MM.1S (cell line): Measurements from ENCODE around the gene CARD9.

Experiments
- DNase-seq: peaks from one replicate; pipeline ENCODE4 v3.0.0-alpha.2; 2015
- H2AFZ ChIP-seq: fragments of 300-600 bp; sonication (generic); 2 replicates; pipeline ENCODE4 v1.6.0; 2016; ENCODE audit warnings: antibody characterized with exemption, low read length
- H3F3A ChIP-seq: fragments of 300-600 bp; sonication (generic); 2 replicates; pipeline ENCODE4 v1.6.1; 2016; ENCODE audit warnings: mild to moderate bottlenecking, antibody characterized with exemption, low read length, moderate library complexity, mixed read lengths; ENCODE audit not compliant: insufficient read depth
- H3K27ac ChIP-seq: fragments of 300-600 bp; sonication (generic); 2 replicates; pipeline ENCODE4 v1.5.1; 2016; ENCODE audit warnings: mild to moderate bottlenecking, low read length
- H3K27me3 ChIP-seq: fragments of 300-600 bp; sonication (generic); replicated peaks from 2 replicates; pipeline ENCODE4 v1.6.0; 2016; ENCODE audit warnings: low read length; ENCODE audit not compliant: insufficient read depth
- H3K36me3 ChIP-seq: fragments of 300-600 bp; sonication (generic); replicated peaks from 2 replicates; pipeline ENCODE4 v1.6.1; 2016; ENCODE audit warnings: mild to moderate bottlenecking, low read length, mixed read lengths; ENCODE audit not compliant: insufficient read depth
- H3K4me1 ChIP-seq: fragments of 300-600 bp; sonication (generic); 2 replicates; pipeline ENCODE4 v1.6.1; 2016; ENCODE audit warnings: low read length, mixed read lengths
- H3K4me2 ChIP-seq: fragments of 300-600 bp; sonication (generic); 2 replicates; pipeline ENCODE4 v1.6.0; 2016; ENCODE audit warnings: low read depth, low read length
- H3K4me3 ChIP-seq: fragments of 300-600 bp; sonication (generic); 2 replicates; pipeline ENCODE4 v1.5.1; 2016; ENCODE audit warnings: low read length, mixed read lengths
- H3K79me2 ChIP-seq: fragments of 300-600 bp; sonication (generic); 2 replicates; pipeline ENCODE4 v1.6.1; 2016; ENCODE audit warnings: mixed run types, low read length, mixed read lengths
- H3K9ac ChIP-seq: fragments of 300-600 bp; sonication (generic); 2 replicates; pipeline ENCODE4 v1.6.1; 2016; ENCODE audit warnings: low read length, mixed read lengths
- H3K9me2 ChIP-seq: fragments of 300-600 bp; sonication (generic); replicated peaks from 2 replicates; pipeline ENCODE4 v1.6.1; 2016; ENCODE audit warnings: mild to moderate bottlenecking, low read length, mixed read lengths; ENCODE audit not compliant: insufficient read depth
- H3K9me3 ChIP-seq: fragments of 300-600 bp; sonication (generic); replicated peaks from 2 replicates; pipeline ENCODE4 v1.6.1; 2016; ENCODE audit warnings: mild to moderate bottlenecking, low read length, mixed read lengths; ENCODE audit not compliant: insufficient read depth
- H4K20me1 ChIP-seq: fragments of 300-600 bp; sonication (generic); 2 replicates; pipeline ENCODE4 v1.6.1; 2016; ENCODE audit warnings: mild to moderate bottlenecking, low read length, moderate library complexity, mixed read lengths; ENCODE audit not compliant: insufficient read depth
- CTCF ChIP-seq: fragments of 300-600 bp; sonication (generic); IDR thresholded peaks from 2 replicates; pipeline ENCODE4 v1.5.1; 2016; ENCODE audit warnings: antibody characterized with exemption, low read length, mixed read lengths
- EZH2 ChIP-seq: fragments of 300-600 bp; sonication (generic); optimal IDR thresholded peaks from 2 replicates; pipeline ENCODE3; 2017; ENCODE audit warnings: low read depth, mild to moderate bottlenecking, antibody characterized with exemption, low read length, mixed read lengths
- EZH2phosphoT487 ChIP-seq: fragments of 300-600 bp; sonication (generic); IDR thresholded peaks from 2 replicates; pipeline ENCODE4 v1.6.1; 2018; ENCODE audit warnings: antibody characterized with exemption, low read length

The CARD9 gene

GRCh38 chr9:136400038-136400834 is 26.8 kb upstream of the CARD9 start, which contains the start of gene SNAPC4:
Gene SNAPC4, minus strand, starts transcription at chr9:136400170. Its CDS starts 1,742 bp downstream, at chr9:136398428.
- no peak for TF ChIP-seq EZH2phosphoT487
- TF ChIP-seq CTCF = peak; percentile 82
- no peak for TF ChIP-seq EZH2
- Histone ChIP-seq H3K4me2 (peak within 1 kb of the TSS; percentile 93), H3F3A (0 out of 2 replicates have a peak, but pooled peaks cover 4% of the 10 kb centered on the region), H3K27me3 (no peaks in the 10 kb centered on the region), H4K20me1 (no peaks in the 10 kb centered on the region), H3K4me3 (peak within 1 kb of the TSS; percentile 100), H3K36me3 (no peaks in the 10 kb centered on the region), H3K9me3 (no peaks in the 10 kb centered on the region), H3K9me2 (no peaks in the 10 kb centered on the region), H3K9ac (peak within 1 kb of the TSS; percentile 80), H2AFZ (peak within 1 kb of the TSS; percentile 78), H3K27ac (no peak within 1 kb of the TSS), H3K79me2 (peaks cover 29% of the 10 kb centered on the region), H3K4me1 (peaks cover 27% of the 10 kb centered on the region)
- peak; percentile 94 for DNase-seq

DNA sequence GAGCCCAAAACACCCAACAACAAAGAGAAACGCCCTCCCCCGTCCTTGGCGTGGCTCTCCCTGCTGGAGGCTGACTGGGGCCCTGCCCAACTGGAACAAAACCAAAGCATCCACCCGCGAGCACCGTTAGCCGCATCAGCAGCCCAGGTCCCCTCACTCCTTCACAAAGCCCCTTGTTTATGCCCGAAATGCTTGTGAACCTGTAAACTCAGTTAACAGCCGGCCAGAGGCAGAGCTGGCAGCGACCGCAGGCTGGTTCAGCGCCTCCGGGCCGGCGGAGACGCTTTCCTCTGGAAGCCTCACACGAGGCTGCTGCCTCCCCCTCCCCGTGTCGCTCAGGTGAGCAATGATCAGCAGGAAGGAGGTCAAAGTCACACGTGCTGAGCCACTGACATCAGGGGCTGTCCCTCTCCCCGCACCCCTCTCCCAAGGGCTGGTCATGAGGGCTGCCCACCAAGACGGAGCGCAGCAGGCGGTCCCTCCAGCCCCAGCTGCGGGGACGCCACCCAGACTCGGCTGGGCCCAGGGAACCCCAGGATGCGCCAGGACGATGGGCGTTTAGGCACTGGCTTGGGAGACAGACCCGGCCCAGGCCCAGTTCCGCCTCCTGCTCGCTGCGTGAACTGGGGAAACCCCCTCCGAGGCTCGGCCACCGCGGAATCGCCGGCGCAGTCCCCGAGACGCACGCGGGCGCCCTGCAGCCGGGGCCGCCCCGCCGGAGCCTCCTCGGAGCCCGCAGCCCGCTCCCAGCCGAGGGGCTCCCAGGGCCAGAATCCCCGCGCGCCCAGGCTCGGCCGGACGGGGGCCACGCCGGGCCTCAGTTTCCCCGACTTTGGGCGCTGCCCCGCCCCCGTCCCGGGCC is 25.9 kb upstream of the CARD9 start:
- Histone ChIP-seq H3K9me2 (no peaks in the 10 kb centered on the region), H3K9me3 (no peaks in the 10 kb centered on the region), H3K4me1 (peaks cover 19% of the 10 kb centered on the region), H3F3A (no peaks in the 10 kb centered on the region), H2AFZ (peak overlapping the region; percentile 47; the same call in 1 of the 2 replicates), H3K4me3 (peak overlapping the region; percentile 100), H3K27me3 (no peaks in the 10 kb centered on the region), H4K20me1 (no peaks in the 10 kb centered on the region), H3K27ac (no peak overlapping the region), H3K79me2 (peaks cover 29% of the 10 kb centered on the region), H3K36me3 (no peaks in the 10 kb centered on the region), H3K4me2 (peak overlapping the region; percentile 93), H3K9ac (peak overlapping the region; percentile 80)
- peak; percentile 38 for DNase-seq
- TF ChIP-seq EZH2 (no peak), CTCF (no peak), EZH2phosphoT487 (no peak)

DNA sequence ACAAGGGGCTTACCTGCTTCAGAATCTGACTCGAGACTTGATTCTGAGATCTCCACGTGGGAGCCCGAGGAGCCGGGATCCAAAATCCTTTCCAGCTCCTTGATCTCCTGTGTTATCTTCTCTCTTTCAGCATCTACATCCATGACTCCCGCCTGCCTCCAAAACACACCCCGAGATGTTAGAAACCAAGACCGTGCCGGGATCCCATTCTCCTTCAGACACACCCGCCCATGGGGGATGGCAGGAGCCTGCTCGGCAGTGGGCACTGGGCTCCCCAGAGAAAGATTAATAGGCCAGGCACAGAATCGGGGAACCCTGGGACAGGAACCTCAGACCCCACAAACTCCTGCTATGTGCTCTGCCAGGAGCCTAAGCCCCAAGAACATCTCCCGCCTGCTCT is 24.8 kb upstream of the CARD9 start:
- peak overlapping the region; percentile 80; the same call in 1 of the 2 replicates for H3K9ac ChIP-seq
- H3K36me3 ChIP-seq = no peaks in the 10 kb centered on the region

More for the DNA sequence above, 24.8 kb upstream of the CARD9 start:
- Histone ChIP-seq H3K9me3 (no peaks in the 10 kb centered on the region), H3F3A (no peaks in the 10 kb centered on the region), H4K20me1 (no peaks in the 10 kb centered on the region), H2AFZ (no peak overlapping the region), H3K27ac (no peak overlapping the region), H3K4me2 (peak overlapping the region; percentile 93), H3K9me2 (no peaks in the 10 kb centered on the region), H3K4me3 (no peak overlapping the region), H3K4me1 (peaks cover 11% of the 10 kb centered on the region), H3K79me2 (peaks cover 29% of the 10 kb centered on the region), H3K27me3 (no peaks in the 10 kb centered on the region)
- no peak for DNase-seq
- TF ChIP-seq EZH2phosphoT487 = no peak
- no peak for TF ChIP-seq EZH2
- no peak for TF ChIP-seq CTCF
